ENCODE results near the gene GPNMB.

- peak; percentile 17 to 32 for TF ChIP-seq POLR2A (IDR thresholded peaks at IDR 0.05)
- TF ChIP-seq, protein P1, sequence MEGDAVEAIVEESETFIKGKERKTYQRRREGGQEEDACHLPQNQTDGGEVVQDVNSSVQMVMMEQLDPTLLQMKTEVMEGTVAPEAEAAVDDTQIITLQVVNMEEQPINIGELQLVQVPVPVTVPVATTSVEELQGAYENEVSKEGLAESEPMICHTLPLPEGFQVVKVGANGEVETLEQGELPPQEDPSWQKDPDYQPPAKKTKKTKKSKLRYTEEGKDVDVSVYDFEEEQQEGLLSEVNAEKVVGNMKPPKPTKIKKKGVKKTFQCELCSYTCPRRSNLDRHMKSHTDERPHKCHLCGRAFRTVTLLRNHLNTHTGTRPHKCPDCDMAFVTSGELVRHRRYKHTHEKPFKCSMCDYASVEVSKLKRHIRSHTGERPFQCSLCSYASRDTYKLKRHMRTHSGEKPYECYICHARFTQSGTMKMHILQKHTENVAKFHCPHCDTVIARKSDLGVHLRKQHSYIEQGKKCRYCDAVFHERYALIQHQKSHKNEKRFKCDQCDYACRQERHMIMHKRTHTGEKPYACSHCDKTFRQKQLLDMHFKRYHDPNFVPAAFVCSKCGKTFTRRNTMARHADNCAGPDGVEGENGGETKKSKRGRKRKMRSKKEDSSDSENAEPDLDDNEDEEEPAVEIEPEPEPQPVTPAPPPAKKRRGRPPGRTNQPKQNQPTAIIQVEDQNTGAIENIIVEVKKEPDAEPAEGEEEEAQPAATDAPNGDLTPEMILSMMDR (IDR thresholded peaks at IDR 0.05) = no peak
Measured at GRCh38 chr7:23246555-23246954, at the start of gene GPNMB.
